ENCODE measurements around the gene CDC42EP4.

- TF ChIP-seq, protein P1, sequence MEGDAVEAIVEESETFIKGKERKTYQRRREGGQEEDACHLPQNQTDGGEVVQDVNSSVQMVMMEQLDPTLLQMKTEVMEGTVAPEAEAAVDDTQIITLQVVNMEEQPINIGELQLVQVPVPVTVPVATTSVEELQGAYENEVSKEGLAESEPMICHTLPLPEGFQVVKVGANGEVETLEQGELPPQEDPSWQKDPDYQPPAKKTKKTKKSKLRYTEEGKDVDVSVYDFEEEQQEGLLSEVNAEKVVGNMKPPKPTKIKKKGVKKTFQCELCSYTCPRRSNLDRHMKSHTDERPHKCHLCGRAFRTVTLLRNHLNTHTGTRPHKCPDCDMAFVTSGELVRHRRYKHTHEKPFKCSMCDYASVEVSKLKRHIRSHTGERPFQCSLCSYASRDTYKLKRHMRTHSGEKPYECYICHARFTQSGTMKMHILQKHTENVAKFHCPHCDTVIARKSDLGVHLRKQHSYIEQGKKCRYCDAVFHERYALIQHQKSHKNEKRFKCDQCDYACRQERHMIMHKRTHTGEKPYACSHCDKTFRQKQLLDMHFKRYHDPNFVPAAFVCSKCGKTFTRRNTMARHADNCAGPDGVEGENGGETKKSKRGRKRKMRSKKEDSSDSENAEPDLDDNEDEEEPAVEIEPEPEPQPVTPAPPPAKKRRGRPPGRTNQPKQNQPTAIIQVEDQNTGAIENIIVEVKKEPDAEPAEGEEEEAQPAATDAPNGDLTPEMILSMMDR (tag by site-specific recombination; IDR thresholded peaks at IDR 0.05): no peak
- TF ChIP-seq SP3 (tag by site-specific recombination; IDR thresholded peaks at IDR 0.05): no peak
- TF ChIP-seq, protein P2, sequence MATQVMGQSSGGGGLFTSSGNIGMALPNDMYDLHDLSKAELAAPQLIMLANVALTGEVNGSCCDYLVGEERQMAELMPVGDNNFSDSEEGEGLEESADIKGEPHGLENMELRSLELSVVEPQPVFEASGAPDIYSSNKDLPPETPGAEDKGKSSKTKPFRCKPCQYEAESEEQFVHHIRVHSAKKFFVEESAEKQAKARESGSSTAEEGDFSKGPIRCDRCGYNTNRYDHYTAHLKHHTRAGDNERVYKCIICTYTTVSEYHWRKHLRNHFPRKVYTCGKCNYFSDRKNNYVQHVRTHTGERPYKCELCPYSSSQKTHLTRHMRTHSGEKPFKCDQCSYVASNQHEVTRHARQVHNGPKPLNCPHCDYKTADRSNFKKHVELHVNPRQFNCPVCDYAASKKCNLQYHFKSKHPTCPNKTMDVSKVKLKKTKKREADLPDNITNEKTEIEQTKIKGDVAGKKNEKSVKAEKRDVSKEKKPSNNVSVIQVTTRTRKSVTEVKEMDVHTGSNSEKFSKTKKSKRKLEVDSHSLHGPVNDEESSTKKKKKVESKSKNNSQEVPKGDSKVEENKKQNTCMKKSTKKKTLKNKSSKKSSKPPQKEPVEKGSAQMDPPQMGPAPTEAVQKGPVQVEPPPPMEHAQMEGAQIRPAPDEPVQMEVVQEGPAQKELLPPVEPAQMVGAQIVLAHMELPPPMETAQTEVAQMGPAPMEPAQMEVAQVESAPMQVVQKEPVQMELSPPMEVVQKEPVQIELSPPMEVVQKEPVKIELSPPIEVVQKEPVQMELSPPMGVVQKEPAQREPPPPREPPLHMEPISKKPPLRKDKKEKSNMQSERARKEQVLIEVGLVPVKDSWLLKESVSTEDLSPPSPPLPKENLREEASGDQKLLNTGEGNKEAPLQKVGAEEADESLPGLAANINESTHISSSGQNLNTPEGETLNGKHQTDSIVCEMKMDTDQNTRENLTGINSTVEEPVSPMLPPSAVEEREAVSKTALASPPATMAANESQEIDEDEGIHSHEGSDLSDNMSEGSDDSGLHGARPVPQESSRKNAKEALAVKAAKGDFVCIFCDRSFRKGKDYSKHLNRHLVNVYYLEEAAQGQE (tag by site-specific recombination; IDR thresholded peaks at IDR 0.05): no peak
- no peak for TF ChIP-seq BCL11A (tag by site-specific recombination; IDR thresholded peaks at IDR 0.05; ENCODE audit: low read depth)
- no peak for TF ChIP-seq SP7 (tag by site-specific recombination; IDR thresholded peaks at IDR 0.05)
- TF ChIP-seq ZNF76 (tag by site-specific recombination; IDR thresholded peaks at IDR 0.05; ENCODE audit: borderline replicate concordance, low read depth): no peak
- TF ChIP-seq ZNF19 (tag by site-specific recombination; IDR thresholded peaks at IDR 0.05; ENCODE audit: low read depth): no peak
- no peak for TF ChIP-seq ZNF792 (tag by site-specific recombination; IDR thresholded peaks at IDR 0.05)
Observed at GRCh38 chr17:73318836-73319235, 7.0 kb upstream of the CDC42EP4 start.

Measured in HEK293 (cell line).